ENCODE data around the gene CPNE4. TPM values are rescaled to one million over a fixed set of nuclear protein-coding genes. Genes with fewer than 3 reads are reported as not detected.

The CPNE4 gene
- total RNA-seq, 1 experiment from 2014 or later, result 5.7 TPM

GRCh38 chr3:132064114-132064513 lies 29.3 kb upstream of the CPNE4 start:
- DNase-seq (ENCODE audit: low spot score), result no peak
- POLR2A ChIA-PET (ENCODE audit: low non-redundant PET), result no interaction called here
- TF ChIP-seq CTCF (conservative IDR thresholded peaks at IDR 0.05; ENCODE audit: low read depth, low read length) (no peak), EZH2 (IDR thresholded peaks at IDR 0.05; ENCODE audit: borderline replicate concordance, low read depth, low read length, poor library complexity, severe bottlenecking) (no peak)
- CTCF ChIA-PET, result no interaction called here
- H3K9me3 ChIP-seq (ENCODE audit: low read depth, low read length, poor library complexity, severe bottlenecking), result no peaks in the 10 kb centered on the region
- intact Hi-C loops (cut with micrococcal nuclease; ENCODE audit: unreplicated experiment), result no loop called here
- peaks cover 4% of the 10 kb centered on the region for H3K27me3 ChIP-seq (replicated peaks; ENCODE audit: insufficient read depth, low read depth, low read length, poor library complexity)
- BruUV-seq (replicated peaks), result no TSS peak
- no peaks in the 10 kb centered on the region for H3K36me3 ChIP-seq (ENCODE audit: insufficient read depth, low read length, poor library complexity, severe bottlenecking)
- H3K27ac ChIP-seq (ENCODE audit: low read depth, low read length, poor library complexity, severe bottlenecking), result no peak overlapping the region
- no peak overlapping the region for H3K4me3 ChIP-seq (ENCODE audit: low read depth, low read length, poor library complexity, severe bottlenecking)
- H3K4me1 ChIP-seq (ENCODE audit: insufficient read depth, low read length, poor library complexity, severe bottlenecking), result peaks cover 13% of the 10 kb centered on the region

- ChIA-PET CTCF (no interaction called here), POLR2A (ENCODE audit: low non-redundant PET) (no interaction called here)
- no TSS peak for BruUV-seq (replicated peaks)
- no peak for DNase-seq (ENCODE audit: low spot score)
- Histone ChIP-seq H3K4me1 (ENCODE audit: insufficient read depth, low read length, poor library complexity, severe bottlenecking) (peaks cover 13% of the 10 kb centered on the region), H3K36me3 (ENCODE audit: insufficient read depth, low read length, poor library complexity, severe bottlenecking) (no peaks in the 10 kb centered on the region), H3K27ac (ENCODE audit: low read depth, low read length, poor library complexity, severe bottlenecking) (no peak overlapping the region), H3K9me3 (ENCODE audit: low read depth, low read length, poor library complexity, severe bottlenecking) (no peaks in the 10 kb centered on the region), H3K4me3 (ENCODE audit: low read depth, low read length, poor library complexity, severe bottlenecking) (no peak overlapping the region), H3K27me3 (replicated peaks; ENCODE audit: insufficient read depth, low read depth, low read length, poor library complexity) (peaks cover 4% of the 10 kb centered on the region)
- intact Hi-C loops (cut with micrococcal nuclease; ENCODE audit: unreplicated experiment), result no loop called here
- TF ChIP-seq CTCF (conservative IDR thresholded peaks at IDR 0.05; ENCODE audit: low read depth, low read length) (no peak), EZH2 (IDR thresholded peaks at IDR 0.05; ENCODE audit: borderline replicate concordance, low read depth, low read length, poor library complexity, severe bottlenecking) (no peak)
Measured at GRCh38 chr3:132062535-132062934, 27.7 kb upstream of the CPNE4 start.

GRCh38 chr3:132055872-132056271 lies 21.1 kb upstream of the CPNE4 start:
- DNase-seq (ENCODE audit: low spot score), result no peak
- intact Hi-C loops (cut with micrococcal nuclease; ENCODE audit: unreplicated experiment), result no loop called here
- TF ChIP-seq EZH2 (IDR thresholded peaks at IDR 0.05; ENCODE audit: borderline replicate concordance, low read depth, low read length, poor library complexity, severe bottlenecking), result no peak
- no peak for TF ChIP-seq CTCF (conservative IDR thresholded peaks at IDR 0.05; ENCODE audit: low read depth, low read length)
- Histone ChIP-seq H3K36me3 (ENCODE audit: insufficient read depth, low read length, poor library complexity, severe bottlenecking) (no peaks in the 10 kb centered on the region), H3K4me1 (ENCODE audit: insufficient read depth, low read length, poor library complexity, severe bottlenecking) (no peaks in the 10 kb centered on the region), H3K9me3 (ENCODE audit: low read depth, low read length, poor library complexity, severe bottlenecking) (no peaks in the 10 kb centered on the region), H3K27ac (ENCODE audit: low read depth, low read length, poor library complexity, severe bottlenecking) (no peak overlapping the region), H3K4me3 (ENCODE audit: low read depth, low read length, poor library complexity, severe bottlenecking) (no peak overlapping the region), H3K27me3 (replicated peaks; ENCODE audit: insufficient read depth, low read depth, low read length, poor library complexity) (no peaks in the 10 kb centered on the region)
- POLR2A ChIA-PET (ENCODE audit: low non-redundant PET), result no interaction called here
- CTCF ChIA-PET, result no interaction called here
- no TSS peak for BruUV-seq (replicated peaks)

Measured in A673 (cell line).